ENCODE data around the gene ITSN2. TPM values are rescaled to one million over a fixed set of nuclear protein-coding genes. Genes with fewer than 3 reads are reported as not detected.
A peak's percentile ranks its signal among the peaks of the same experiment; 100 is the strongest.

ITSN2 gene
- total and polyA plus RNA-seq, 10 donors, result 41.1 to 150 (median 107) TPM

- H3K9me3 ChIP-seq, result no peaks in the 10 kb centered on the region
- WGBS, 5 donors, result 95 to 100% (median 97%) methylated on average over 2 of the region's 2 CpGs
- no peak overlapping the region for H3K4me3 ChIP-seq
- H3K4me1 ChIP-seq, result no peaks in the 10 kb centered on the region
- no peak for DNase-seq
- TF ChIP-seq CTCF (IDR thresholded peaks at IDR 0.05 in 8 of 11, conservative IDR thresholded peaks at IDR 0.05 in 3 of 11) (no peak), POLR2A (IDR thresholded peaks at IDR 0.05) (no peak), POLR2AphosphoS5 (IDR thresholded peaks at IDR 0.05) (no peak)
- no peak overlapping the region for H3K27ac ChIP-seq
- H3K36me3 ChIP-seq, result peaks cover 0 to 81% (median 9%) of the 10 kb centered on the region in 6 donors
- no peaks in the 10 kb centered on the region for H3K27me3 ChIP-seq (replicated peaks in 1 of 7)
- intact Hi-C loops (cut with DNase I; ENCODE audit: low total_unique reads), result loop anchor here (10.0 kb wide), 1 partner anchor 151 kb away; no protein-coding TSS in a partner anchor
Observed at GRCh38 chr2:24233321-24233720, 127.0 kb downstream of the ITSN2 start.

GRCh38 chr2:24231461-24231881 lies 128.9 kb downstream of the ITSN2 start:
- peaks cover 0 to 79% (median 11%) of the 10 kb centered on the region in 6 donors for H3K36me3 ChIP-seq
- DNase-seq, result no peak
- no peak overlapping the region for H3K27ac ChIP-seq
- H3K4me1 ChIP-seq, result no peaks in the 10 kb centered on the region
- no peaks in the 10 kb centered on the region for H3K9me3 ChIP-seq
- H3K27me3 ChIP-seq (replicated peaks in 1 of 7), result no peaks in the 10 kb centered on the region
- intact Hi-C loops (cut with DNase I; ENCODE audit: low total_unique reads), result loop anchor here (10.0 kb wide), 1 partner anchor 153 kb away; no protein-coding TSS in a partner anchor
- H3K4me3 ChIP-seq, result no peak overlapping the region
- TF ChIP-seq CTCF (IDR thresholded peaks at IDR 0.05 in 8 of 11, conservative IDR thresholded peaks at IDR 0.05 in 3 of 11) (no peak), POLR2A (IDR thresholded peaks at IDR 0.05) (no peak), POLR2AphosphoS5 (IDR thresholded peaks at IDR 0.05) (no peak)
- 89 to 94% (median 93%) methylated on average over 4 of the region's 4 CpGs for WGBS, 5 donors

- no peak for DNase-seq
- H3K4me1 ChIP-seq, result no peaks in the 10 kb centered on the region
- WGBS, 5 donors, result 42 to 72% (median 63%) methylated on average over 1 of the region's 1 CpG
- peaks cover 0 to 87% (median 18%) of the 10 kb centered on the region in 6 donors for H3K36me3 ChIP-seq
- H3K4me3 ChIP-seq, result no peak overlapping the region
- peak in 2 of 11 experiments; percentile 12 to 15 for TF ChIP-seq CTCF (IDR thresholded peaks at IDR 0.05 in 8 of 11, conservative IDR thresholded peaks at IDR 0.05 in 3 of 11)
- TF ChIP-seq POLR2A (IDR thresholded peaks at IDR 0.05), result no peak
- TF ChIP-seq POLR2AphosphoS5 (IDR thresholded peaks at IDR 0.05), result no peak
- H3K9me3 ChIP-seq, result no peaks in the 10 kb centered on the region
- no peak overlapping the region for H3K27ac ChIP-seq
- intact Hi-C loops (cut with DNase I; ENCODE audit: low total_unique reads), result no loop called here
- no peaks in the 10 kb centered on the region for H3K27me3 ChIP-seq (replicated peaks in 1 of 7)
Observed at GRCh38 chr2:24228470-24228869, 131.9 kb downstream of the ITSN2 start.

GRCh38 chr2:24225499-24226242 lies 134.7 kb downstream of the ITSN2 start:
- TF ChIP-seq POLR2A (IDR thresholded peaks at IDR 0.05), result no peak
- TF ChIP-seq CTCF (IDR thresholded peaks at IDR 0.05 in 8 of 11, conservative IDR thresholded peaks at IDR 0.05 in 3 of 11), result no peak
- TF ChIP-seq POLR2AphosphoS5 (IDR thresholded peaks at IDR 0.05), result no peak
- 92 to 98% (median 96%) methylated on average over 9 of the region's 9 CpGs for WGBS, 5 donors
- Histone ChIP-seq H3K36me3 (peaks cover 0 to 86% (median 18%) of the 10 kb centered on the region in 6 donors), H3K4me1 (no peaks in the 10 kb centered on the region), H3K4me3 (no peak overlapping the region), H3K27ac (no peak overlapping the region), H3K27me3 (replicated peaks in 1 of 7) (no peaks in the 10 kb centered on the region), H3K9me3 (no peaks in the 10 kb centered on the region)
- intact Hi-C loops (cut with DNase I; ENCODE audit: low total_unique reads), result no loop called here
- no peak for DNase-seq
